PC-9 (cell line): ENCODE results near the gene CFI.

ENCODE experiments used
- CTCF ChIP-seq: fragments of 200-600 bp; sonication (generic); conservative IDR thresholded peaks from 2 replicates; pipeline ENCODE4 v1.6.1; 2017; ENCODE audit warnings: mixed run types, antibody characterized with exemption, mild to moderate bottlenecking, moderate library complexity
- EZH2 ChIP-seq: fragments of 200-600 bp; sonication (generic); IDR thresholded peaks from 2 replicates; pipeline ENCODE4 v1.8.0; 2017; ENCODE audit warnings: antibody characterized with exemption, low read depth

- TF ChIP-seq EZH2, result no peak
- no peak for TF ChIP-seq CTCF
Measured at GRCh38 chr4:109730619-109731545, 70.9 kb downstream of the CFI start.
